Measurements from ENCODE around the gene USF2. TPM values are rescaled to one million over a fixed set of nuclear protein-coding genes. Genes with fewer than 3 reads are reported as not detected.

The USF2 gene
- total and polyA plus RNA-seq, 2 of the 8 experiments (the other 6 are each of a cell fraction or from before 2014, with no cell fraction given), result 74.1 to 109 TPM

DNA sequence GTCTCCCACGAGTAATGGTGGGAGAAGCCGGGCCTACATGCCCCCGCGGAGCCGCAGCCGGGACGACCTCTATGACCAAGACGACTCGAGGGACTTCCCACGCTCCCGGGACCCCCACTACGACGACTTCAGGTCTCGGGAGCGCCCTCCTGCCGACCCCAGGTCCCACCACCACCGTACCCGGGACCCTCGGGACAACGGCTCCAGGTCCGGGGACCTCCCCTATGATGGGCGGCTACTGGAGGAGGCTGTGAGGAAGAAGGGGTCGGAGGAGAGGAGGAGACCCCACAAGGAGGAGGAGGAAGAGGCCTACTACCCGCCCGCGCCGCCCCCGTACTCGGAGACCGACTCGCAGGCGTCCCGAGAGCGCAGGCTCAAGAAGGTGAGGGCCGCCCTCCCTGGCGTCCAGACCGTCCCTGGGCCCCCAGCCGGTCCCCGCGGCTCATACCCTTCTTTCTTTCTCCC is 1.4 kb upstream of the USF2 start (continued):
- no peak for TF ChIP-seq BCL11A (IDR thresholded peaks at IDR 0.05; ENCODE audit: low read depth in 2 of 2, low read length in 2 of 2)

Measured in H1 (cell line).